Globus pallidus (tissue), 1 donor: ENCODE data around the gene PSG3.
"Not testable (repeated sequence)": the region's sequence is repeated elsewhere in the genome, so short reads cannot be mapped to it uniquely, and the experiment has no call there.

Experiments
- DNase-seq: peaks from one replicate; pipeline ENCODE4 v3.0.0-alpha.2; 2015; ENCODE audit warnings: low spot score

The PSG3 gene

DNA sequence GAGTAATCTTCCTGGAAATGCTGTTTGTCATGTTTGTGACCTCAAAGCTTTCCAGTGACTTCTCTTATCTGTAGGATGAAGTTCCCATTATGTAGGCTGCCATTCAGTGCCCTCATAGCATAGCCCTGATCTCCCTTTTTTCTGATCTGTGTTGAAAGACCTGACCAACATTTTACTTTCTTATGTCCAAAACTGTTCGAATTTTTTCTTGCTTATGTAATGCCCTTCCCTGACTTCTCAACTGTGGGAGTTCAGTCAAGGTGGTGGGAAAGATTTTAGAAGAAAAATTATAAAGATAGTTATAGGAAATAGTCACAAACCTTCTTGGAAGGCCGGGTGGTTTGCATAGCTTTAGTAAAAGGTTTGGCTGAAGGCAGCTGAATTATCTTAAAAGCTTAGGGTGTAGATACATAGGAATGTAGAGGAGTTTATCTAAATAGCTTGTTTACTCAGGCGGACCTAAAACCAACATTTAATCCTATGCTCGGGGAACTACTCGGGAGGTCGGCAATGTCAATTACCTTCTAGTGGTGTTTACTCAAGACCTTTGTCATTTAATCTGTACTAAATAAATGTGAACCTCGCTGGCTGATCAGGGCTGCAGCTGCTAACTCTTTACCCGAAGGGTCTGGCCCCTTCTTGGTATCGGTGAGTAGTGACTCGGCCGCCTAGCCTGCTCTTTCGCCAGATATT is 44.3 kb downstream of the PSG3 start:
- DNase-seq, result no peak

DNA sequence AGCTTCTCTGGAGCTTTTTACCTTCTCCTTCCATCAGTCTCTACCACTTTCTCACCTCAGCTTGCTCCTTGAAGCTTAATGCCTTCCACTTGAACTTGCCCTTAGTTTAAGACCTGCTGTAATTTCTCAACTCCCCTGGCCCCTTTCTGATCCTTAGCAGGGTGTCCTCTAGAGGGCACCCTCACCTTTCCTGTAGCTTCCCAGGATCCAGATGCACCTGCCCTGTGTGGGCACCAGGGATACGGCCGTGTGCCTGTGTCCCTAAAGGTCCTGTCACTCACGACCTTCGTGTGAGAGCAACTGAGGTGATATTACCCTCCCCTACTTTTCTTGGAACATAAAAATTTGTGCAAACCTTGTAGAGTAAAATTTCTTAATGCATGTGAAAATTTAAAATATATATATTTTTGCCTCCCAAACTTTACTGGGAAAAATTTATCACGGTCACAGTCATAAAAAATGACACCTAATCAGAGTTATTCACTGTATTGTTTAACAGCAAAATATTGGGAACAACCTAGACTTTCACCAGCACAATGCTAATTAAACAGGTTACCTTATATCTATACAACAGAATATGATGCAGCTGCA is 46.4 kb downstream of the PSG3 start:
- peak; percentile 5 for DNase-seq

DNA sequence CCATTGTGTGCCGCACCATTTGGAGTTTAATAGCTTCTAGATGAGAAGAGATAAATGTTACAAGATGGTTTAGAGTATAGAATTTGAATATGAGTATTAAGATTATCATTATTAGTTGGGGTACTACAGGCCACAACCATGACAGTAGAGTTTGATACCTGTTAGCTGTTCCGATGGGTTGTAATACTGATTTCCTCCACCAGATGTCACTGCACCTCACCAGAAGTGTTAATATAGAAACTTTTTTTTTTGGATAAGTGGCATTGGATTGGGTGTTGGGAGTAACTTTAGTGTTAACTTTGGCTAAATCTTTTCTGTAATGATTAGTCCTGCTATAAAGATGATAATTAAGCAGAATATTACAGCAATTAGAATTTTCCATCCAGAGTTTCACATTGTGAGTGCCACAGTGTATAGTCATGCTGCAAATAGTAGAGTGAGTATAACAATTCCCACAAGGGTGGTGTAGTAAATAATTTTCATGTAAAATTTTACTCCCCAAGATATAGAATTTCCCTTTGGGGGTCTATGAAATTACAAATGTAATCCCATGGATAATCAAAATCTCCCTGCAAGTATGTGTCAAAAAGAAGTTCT is 56.3 kb downstream of the PSG3 start:
- DNase-seq, result no peak

DNA sequence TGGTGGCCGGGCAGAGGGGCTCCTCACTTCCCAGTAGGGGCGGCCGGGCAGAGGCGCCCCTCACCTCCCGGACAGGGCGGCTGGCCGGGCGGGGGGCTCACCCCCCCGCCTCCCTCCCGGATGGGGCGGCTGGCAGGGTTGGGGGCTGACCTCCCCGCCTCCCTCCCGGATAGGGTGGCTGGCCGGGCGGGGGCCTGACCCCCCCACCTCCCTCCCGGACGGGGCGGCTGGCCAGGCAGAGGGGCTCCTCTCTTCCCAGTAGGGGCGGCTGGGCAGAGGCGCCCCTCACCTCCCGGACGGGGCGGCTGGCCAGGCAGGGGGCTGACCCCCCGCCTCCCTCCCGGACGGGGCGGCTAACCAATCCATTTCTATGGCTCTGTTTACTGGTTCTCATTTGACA is 64.0 kb downstream of the PSG3 start:
- not testable (repeated sequence) for DNase-seq

DNA sequence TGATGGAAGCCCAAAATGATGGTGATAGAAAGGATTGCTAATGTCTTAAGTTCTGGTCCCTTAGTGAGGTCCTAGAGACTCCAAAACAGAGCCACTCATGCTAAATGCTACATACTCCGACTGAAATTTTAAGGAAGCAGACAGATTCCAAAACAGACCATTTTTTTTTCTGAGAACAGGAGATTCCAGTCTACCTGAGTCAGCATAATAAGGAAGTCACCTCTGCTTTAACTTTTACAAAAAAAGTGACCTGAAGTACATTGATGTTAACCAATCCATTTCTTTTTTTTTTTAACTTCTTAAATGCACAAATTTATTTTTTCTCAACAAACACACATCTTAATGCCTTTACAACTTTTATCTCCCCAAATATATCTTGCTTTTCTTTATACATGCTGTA is 65.7 kb downstream of the PSG3 start:
- DNase-seq, result not testable (repeated sequence)
